ENCODE measurements around the gene TCERG1L.
"Not testable (repeated sequence)": the region's sequence is repeated elsewhere in the genome, so short reads cannot be mapped to it uniquely, and the experiment has no call there.

The TCERG1L gene

DNA sequence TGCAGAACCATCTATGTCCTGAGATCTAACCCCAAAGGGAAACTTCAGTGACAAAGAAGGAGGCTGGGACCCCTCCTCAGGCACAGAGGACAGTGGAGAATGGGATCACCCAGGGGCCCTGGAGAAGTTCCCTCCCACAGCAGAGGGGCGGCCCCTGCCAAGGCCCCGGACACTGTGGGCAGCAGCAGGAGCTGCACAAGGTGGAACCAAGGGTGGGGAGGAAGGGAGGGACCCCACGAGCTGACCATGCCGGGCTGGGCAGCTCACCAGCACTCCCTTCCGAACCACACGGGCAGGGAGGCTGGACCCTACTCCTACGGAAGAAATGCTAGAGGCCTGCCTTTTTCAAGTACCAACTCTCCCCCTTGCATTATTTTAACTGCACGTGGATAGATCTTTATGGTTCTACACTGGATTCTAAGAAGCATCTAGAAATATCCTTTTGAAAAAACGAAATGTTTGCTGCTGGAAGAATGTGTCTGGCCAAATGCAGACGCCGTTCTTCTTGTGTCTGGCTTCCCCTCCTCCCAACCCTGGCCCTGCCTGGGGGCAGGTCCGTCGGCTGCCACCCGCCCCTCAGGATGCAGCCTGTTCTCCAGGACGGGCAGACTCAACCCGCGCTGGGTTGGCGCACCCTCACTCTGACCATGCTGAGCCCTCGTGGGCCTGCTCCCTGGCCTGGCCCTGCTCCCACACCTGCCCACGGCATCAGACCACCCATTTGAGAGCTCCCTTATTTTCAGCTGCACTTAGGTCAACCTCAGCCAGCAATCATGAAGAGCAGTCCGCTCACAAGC, 193.9 kb downstream of the TCERG1L start:
- DNase-seq = no peak

DNA sequence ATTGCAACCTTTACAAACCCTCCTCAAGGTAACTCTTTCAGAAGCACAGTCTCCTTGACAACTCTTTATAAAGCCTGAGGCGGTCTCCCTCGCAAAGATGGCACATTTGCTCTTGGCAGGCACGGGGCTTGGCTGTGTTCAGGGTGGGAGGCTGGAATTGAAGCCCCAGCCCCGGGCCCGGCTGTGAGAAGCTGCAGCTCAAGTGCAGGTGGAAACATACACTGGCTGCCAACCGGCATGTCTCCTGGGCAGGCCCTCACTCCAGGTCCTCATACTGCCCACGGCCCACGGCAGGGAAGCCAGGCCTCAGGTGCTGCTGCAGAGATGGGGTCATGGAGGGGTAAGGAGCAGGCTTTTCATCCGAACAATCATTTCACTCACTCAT, 194.5 kb downstream of the TCERG1L start:
- DNase-seq = no peak

DNA sequence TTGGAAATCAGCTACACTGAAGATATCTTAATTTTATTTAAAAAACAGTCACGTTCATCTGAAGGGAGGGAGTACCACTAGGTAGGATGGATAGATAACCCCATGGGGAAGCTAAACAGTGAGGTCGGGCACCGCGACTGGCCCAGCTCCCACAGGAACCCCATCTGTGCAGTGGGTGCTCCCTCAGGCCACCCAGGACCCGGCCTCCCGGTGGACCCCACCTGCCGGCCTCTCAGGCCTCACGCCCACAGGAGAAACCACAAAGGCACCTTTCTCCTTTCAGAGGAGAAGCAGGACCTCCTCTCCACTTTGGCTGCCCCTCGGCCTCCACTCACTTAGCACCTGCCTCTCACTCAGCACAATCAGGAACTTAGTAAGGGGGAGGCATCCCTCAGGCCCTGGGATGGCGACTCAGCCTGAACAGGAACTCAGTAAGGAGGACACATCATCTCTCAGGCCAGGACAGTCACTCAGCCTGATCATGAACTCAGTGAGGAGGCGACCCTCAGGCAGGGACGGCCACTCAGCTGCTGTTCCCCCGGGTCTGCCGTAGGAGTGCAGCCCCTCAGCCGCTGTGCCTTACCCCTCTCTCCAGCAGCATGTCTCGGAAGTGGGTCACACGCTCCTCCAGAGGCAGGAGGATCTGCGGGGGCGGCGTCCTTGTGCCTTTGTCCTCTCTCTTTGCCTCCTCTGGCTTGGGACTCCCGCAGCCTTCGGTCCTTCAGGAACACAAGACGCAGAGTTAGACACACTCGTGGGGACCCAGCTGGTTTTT, 195.1 kb downstream of the TCERG1L start:
- no peak for DNase-seq

DNA sequence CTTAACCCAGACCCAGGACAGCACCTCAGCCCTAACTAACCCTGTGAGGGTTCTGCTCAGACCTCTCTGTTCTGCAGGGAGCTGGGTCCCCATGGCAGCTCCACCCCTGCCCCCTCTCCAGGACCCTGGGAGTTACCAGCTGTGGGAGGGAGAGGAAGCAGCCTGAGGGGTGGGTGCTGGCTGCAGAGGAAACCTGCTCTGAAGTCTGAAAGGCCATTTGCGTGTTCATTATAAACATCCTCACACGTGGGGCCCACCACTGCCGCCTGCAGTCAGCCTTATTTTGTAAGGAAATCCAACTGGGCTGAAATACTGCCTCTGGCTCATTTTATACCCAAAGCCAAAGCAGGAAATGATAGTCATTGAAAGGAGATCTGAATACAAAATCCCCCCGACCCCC, 195.7 kb downstream of the TCERG1L start:
- no peak for DNase-seq

DNA sequence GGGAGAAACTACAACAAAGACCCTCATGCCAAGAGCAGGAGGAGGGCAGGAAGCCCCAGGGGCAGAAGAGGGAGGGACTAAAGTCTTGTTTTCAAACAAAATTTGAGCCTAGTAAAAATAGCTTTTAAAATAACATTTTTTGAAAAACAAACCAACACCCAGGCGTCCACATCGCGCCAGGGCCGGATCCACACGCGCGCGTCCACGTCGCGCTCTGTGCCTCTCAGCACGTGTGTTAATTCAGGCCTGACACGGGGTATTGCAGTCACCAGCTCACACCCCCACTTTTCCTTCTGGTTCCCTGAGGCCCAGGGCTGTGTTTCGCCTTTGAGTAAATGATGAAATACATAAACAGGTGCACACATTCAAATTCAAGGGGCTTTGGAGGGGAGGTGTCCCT, 196.2 kb downstream of the TCERG1L start:
- DNase-seq = no peak

DNA sequence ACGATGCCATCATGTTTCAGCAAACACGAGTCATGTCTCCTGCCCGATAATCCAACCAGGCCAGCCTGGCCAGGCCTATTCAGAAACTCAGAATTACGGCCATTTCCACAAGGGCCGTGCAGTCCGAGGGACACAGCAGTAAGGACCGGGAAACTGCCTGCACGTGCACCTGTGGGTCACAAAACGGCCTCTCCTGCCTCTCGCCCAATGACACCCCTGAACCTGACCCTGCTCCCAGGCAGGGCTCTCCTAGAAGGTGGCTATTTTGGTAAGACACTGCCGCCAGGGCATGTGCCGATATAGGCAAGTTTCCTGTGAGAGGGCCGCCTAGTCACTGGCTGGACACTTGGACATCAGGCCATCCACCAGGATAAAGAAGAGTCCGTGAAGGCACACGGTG, 196.7 kb downstream of the TCERG1L start:
- DNase-seq = no peak

DNA sequence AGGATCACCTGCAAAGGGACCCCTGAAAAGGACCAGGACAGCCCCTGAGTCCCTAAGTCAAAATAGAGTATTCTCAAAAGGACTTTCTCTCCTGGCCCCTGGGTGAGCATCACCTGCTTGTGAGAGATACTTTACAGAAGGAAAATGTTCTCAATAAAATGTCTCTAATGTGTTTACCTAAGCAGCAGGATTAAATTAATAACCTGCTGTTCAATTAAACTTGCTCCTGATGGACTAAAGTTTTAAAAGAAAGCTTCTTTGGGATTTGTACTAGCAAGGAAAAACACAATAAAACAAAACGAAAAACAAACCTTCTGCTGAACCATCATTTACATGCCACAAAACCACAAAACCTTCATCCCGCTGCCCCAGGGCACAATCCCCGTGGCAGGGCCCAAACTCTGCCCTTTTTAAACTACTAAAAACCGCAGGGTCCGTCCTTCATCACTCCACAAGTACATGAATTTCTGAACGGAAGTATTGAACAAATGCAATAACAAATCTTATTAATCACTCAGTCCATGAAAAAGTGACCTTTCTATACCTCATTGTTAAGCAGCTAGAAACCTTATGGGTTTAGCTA, 197.7 kb downstream of the TCERG1L start:
- no peak for DNase-seq

DNA sequence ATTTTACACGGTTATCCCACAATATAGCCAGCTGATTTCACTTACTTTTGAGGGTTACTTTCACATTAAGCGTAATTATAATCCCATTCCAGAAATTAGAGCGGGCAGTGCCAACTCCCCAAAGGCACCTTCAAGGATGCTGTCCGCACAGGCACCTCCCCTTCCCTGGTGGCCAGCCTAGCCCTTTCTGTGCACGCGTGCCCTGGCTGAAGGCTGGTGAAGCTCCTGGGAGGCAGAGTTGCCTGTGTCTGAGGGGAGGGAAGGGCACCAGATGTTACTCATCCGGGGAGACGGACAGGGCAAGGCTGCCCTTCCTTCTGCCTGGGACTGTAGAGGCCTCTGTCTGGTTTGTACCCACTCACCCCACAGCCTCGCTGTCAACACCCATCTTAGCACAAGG, 198.4 kb downstream of the TCERG1L start:
- no peak for DNase-seq

DNA sequence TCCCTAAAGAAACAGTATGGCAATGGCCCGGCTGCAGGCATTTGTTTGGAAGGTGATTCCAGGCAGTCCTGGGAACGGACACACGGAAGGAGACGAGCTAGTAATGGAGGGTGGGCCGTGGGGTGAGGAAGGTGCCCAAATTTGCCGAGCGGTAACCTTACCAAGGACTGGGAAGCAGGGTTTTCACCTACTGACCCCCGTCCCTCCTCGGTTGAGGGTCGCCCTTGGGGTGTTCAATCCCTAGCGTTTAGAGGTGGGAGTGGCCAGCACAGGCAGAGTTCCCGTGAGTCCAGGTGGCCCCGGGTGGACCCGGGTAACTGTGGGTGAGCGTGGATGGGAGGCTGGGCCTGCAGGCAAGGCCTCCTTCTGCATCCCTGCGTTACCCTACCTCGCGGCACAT, 198.8 kb downstream of the TCERG1L start:
- no peak for DNase-seq

DNA sequence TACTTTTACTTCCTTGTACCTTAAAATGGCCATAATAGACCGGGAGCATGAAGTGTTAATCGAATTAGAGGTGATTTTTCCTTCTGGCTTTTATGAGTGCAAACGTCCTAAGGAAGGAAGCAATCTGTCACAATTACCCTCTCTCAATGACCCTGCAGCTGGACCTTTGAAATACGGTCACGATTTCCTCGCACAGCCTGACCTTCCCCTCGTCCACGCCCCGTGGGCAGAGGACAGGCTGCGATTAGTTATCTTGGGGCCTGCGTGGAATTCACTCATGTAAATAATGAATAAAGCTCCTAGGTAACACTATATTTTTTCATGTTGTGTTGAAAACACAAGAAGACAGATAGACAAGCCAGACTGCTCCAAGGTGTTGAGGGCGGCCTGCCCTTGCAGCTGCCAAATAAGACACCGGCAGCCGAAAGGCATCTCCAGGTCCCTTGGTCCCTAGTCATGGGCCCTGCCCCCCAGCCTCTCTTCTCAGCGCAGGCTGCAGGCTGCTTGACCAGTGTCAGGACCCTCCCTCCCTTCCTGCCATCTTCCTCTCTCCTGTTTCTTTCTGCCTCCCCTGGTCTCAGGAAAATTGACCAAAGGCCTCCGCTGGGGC, 199.9 kb downstream of the TCERG1L start:
- DNase-seq = no peak

DNA sequence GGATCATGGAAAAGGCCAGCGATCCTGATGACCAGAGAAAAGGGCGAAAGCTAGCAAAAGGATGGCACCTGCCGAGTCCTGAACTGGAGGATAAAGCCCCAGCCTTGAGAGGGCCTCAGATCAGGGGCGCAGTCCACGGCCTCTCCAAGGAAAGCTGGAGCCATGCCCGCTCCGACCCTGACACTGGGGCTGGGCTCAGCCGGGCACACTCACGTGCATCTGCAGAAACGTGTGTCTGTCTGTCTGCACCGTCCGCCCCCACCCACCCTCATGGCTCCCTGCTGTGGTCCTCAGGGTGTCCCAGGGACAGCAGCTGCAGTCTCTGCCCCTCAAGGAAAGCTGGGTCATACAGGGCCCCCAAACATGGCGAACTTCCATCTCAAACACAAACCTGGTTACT, 200.5 kb downstream of the TCERG1L start:
- no peak for DNase-seq

DNA sequence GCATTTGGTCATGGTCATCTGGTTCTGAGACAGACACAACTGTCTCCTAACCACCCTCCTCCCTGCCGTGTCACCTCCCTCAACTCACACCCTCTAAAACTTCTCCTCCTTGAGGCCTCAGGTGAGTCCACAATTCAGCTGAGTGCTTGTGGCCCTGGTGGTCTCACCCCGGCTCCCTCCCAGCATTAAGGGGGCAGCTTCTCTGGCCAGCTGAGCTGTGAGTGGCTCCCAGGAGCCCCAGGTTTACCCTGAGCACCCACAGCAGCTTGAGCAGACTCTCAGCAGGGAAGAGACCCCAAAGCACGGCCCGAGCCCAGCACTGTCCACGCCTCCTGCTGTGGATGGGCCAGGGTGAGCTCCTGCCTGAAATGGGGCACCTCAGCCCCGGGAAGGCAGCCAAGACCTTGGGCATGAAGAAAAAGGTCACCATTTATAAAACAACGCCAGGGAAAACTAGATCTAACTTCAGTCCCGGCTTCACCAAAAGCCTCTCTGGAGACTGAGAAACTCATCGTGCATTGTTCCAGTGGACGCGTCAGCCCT, 201.2 kb downstream of the TCERG1L start:
- no peak for DNase-seq

DNA sequence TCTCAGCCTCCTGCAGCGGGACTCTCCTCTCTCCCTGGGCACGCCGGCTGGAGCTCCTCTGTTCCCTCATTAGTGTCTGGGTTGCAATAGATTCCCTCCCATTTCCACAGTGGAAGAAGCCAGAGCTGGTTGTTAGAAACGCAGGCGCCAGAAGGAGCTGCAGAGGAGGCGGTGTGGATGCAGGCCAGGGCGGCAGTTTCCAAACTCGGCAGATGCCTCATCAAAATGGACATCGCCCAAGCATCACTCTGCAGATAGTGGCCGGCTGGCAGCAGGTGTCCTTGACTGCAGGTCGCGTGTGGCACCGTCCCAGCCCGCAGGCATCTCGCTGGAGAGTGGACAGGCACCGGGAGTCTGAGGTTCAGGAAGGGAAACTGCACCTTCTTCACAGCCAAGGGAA, 201.8 kb downstream of the TCERG1L start:
- DNase-seq = no peak

DNA sequence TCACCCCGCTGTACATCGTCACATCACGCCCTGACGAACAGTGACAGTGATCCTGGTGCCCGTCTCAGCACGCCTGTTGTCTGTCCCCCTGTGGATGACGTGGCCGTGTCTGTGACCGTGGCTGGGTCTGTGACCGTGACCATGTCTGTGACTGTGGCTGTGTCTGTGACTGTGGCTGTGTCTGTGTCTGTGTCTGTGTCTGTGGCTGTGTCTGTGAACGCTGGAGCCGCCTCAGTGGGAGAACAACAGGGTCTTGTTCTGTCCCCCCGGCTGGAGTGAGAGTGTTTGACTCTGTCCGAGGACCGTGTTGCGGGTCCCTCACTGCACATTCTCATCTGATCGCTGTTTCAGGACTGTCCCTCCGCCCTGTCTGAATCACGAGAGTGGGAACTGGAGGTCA, 202.2 kb downstream of the TCERG1L start:
- DNase-seq = no peak

DNA sequence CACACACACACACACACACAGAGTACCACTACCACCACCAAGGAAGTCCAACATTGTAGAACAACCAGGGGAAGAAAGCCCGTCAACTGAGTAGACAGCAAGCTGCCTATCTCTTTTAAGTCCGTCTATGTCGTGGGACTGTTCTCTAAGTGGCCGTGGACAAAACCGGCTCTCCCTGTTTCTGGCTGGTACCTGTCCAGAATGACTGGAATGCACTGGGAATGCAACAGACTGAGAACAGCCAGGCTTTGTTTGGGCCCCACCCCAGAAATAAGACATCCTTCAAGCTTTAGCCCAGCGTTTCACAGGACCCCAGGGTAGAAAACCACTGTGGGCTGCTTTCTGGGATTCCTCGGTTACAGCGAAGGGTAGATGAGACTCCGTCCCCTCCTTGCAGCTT, 203.6 kb downstream of the TCERG1L start:
- DNase-seq = no peak

DNA sequence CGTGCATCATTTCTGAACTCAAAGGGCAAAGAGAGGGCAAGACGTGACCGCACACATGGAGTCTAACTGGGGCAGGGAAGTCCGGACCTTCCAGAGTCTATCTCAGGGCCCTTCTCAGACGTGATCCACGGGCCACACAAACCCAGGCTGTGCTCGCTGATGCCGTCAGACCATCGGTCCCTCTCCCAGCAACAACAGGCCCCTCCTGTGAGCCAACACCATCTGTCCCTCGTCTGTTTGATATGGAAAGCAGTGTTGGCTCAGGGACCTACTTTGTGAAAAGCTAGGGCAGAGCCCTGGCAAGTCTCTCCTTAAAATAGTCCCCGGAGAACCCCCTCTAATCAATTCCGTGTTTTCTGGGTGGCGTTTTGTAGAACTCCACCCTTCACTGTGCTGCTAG, 208.8 kb downstream of the TCERG1L start:
- DNase-seq = no peak

DNA sequence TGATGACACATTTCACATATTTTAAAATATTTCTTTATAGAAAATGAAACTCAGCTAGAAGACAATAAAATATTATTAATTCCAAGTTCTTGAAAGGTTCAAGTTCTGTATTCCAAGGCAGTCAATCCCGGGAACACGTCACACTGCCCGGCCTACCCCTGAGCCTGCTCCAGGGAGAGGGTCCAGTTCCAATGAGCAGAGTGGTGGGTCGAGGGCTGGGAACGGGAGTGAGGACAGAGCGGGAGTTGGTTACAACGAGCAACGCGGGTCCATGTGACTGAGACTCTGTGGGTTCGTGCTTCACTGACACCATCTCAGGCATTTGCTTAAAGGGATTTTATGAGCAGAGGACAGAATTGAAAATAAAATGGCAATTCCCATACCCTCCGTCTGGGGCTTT, 209.4 kb downstream of the TCERG1L start:
- no peak for DNase-seq

DNA sequence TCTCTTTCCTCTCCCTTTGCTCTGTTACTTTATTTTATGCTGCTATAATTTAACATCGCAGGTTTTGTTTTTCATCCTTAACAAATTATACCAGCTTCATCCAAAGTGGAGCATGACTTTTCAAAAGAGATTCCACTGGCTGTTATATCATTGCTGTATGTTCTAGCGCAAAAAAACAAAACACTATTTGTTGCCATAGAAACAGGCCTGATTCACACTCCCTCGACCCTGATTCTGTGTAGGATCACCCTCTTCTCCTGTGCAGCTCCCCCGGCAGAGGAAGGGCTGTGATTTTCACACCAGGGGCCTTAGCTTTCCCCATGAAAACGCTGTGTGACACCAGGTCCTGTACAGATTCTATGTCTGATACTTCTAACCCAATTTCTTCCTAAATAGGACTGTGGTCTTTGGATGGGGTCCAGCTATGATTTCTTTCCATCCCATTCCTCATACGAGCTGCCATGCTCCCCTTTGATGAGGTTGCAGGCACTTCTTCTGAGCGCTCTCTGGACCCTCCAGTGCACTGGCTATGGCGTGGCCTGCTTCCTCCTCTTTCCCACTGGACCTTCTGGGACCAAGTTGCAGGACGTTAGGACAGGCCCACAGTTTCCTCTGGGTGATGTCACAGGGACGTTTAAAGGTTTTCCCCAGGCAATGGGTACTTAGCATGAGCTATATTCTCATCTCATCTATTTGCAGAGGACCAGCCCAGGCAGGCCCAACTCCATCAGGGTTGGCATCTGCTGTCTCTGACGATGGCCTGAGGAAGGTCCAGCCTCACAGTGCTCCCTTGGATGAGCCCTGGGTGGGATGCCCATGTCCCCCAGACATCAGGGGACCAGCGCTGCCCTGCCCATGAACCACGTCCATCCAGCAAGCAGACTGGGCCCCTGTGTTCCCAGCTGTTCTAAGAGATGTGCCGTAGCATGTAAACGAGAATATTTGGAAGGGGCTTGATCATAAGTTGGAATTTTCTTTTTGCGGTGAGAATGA, 210.8 kb downstream of the TCERG1L start:
- not testable (repeated sequence) for DNase-seq

DNA sequence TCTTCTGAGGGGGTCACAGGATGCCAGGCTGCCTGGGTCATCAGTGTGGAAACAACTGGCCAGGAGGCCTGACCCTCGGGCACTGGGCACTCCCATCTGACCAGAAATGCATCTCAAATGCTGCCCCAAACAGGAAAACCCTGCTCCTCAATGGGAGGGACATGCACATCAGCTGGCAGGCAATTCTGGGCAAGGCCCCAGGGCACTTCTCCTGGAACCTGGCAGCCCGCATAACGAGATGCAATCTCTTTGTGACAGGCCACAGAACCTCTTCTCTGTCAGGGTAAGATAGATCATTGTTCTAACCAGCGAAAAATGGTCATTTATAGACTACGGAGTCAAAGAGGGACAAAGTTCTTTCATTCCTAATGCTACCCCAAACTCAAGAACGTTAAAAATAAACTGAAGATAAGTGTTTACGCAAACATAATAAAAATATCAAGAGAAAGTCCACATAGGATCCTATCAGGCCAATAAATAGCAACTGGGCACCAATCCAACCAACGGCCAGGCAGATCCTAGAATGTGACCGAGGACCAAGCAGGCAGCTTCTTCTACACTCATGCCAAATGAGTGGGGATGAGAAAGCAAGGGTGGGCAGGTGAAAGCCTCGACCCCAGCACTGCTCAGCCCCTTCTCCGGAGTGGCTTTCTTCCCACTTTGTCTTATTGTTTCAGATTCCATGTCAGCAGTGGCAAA, 212.3 kb downstream of the TCERG1L start:
- DNase-seq = no peak

DNA sequence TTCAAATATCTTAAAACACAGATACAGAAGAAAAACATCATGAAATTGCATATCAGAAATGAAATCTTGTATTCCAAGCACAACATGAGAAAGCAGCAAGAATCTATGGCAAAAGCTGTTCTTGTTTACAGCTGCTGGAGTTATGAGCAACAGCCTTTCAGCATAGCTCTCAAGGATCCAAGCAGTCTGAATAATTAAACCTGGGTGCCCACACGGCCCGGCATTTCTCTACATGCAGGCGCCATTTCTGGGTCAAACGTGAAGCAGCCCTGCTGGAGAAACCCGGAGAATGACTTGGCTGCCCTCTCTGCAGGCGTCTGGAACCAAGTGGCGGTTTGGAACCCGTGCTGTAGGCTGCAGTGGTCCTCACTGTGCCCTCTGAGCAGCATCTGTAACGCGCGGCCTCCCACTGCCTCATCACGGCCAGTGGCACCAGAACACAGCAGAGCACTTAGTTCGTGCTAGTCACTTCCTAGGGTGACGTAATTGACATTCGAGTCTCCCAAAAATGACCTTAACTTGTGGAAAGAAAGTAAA, 213.0 kb downstream of the TCERG1L start:
- DNase-seq = no peak

DNA sequence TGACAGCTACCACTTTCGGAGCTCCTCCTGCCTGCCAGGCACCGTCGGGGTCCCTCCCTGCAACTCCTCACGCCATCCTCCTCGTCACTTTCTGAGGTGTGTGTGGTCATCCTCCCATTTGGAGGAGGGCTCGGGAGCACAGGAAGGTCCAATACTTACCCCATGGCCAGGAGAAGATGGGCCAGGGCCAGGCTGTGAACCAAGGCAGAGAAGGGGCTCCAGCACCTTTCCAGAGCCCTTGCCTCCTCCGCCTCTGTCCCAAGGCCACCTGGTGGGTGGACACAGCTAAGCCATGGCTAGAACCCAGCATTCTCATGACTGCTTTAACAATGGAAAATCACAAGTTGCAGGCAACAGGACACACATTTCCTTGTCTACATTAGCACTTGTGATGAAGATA, 215.5 kb downstream of the TCERG1L start:
- no peak for DNase-seq

DNA sequence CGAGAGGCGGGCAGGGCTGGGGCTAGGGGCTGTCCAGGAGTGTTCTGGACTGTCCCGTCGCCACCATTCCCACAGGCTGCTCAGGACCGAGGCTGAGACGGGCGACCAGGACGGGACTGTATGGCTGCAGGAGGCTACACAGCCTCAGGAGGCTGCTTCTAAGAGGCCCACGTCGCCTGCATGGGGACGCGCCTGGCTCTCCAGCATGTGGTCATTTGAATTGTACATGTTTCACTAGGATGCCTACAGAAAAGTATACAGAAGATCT, 216.3 kb downstream of the TCERG1L start:
- no peak for DNase-seq
